K562 (cell line): ENCODE data around the gene CENPI. TPM values are rescaled to one million over a fixed set of nuclear protein-coding genes. Genes with fewer than 3 reads are reported as not detected.

ENCODE experiments used
- CC2D1A ChIP-seq: fragments of 450-650 bp; IDR thresholded peaks from 2 replicates; pipeline ENCODE4 v1.6.1; 2017; ENCODE audit warnings: mild to moderate bottlenecking
- CCNT2 ChIP-seq: IDR thresholded peaks from 2 replicates; pipeline ENCODE4 v1.6.1; 2011; ENCODE audit warnings: borderline replicate concordance, low read depth, mild to moderate bottlenecking, moderate library complexity, mixed read lengths, low read length; ENCODE audit not compliant: insufficient read length; ENCODE audit errors: extremely low read depth
- CHD7 ChIP-seq: fragments of 200-600 bp; sonication (generic); IDR thresholded peaks from one replicate; pipeline ENCODE4 v1.6.1; 2012; ENCODE audit warnings: mild to moderate bottlenecking, low read depth, low read length, inconsistent platforms
- COPS2 ChIP-seq: fragments of 450-650 bp; conservative IDR thresholded peaks from 2 replicates; pipeline ENCODE4 v1.6.1; 2016; ENCODE audit warnings: mild to moderate bottlenecking, moderate library complexity
- EHMT2 ChIP-seq: fragments of 450-650 bp; IDR thresholded peaks from 2 replicates; pipeline ENCODE4 v1.6.1; 2018; ENCODE audit warnings: antibody characterized with exemption
- HES1 ChIP-seq: fragments of 450-650 bp; IDR thresholded peaks from 2 replicates; pipeline ENCODE4 v1.6.1; 2016; ENCODE audit warnings: low read depth, mild to moderate bottlenecking, moderate library complexity
- TEAD1 ChIP-seq, 2 experiments: fragments of 450-650 bp in 1 of 2; sonication (generic) in 1 of 2; formaldehyde crosslinking; IDR thresholded peaks; 2 replicates each; pipeline versions ENCODE4 v1.4.0 to v1.8.0; 2020 to 2022; ENCODE audit warnings: mild to moderate bottlenecking in 2 of 2, missing genetic modification reagents in 1 of 2
- TSC22D4 ChIP-seq: fragments of 450-650 bp; IDR thresholded peaks from 2 replicates; pipeline ENCODE4 v1.6.1; 2016; ENCODE audit warnings: missing genetic modification characterization, missing biosample characterization, control low read depth
- U2AF2 ChIP-seq: fragments of 200-400 bp; formaldehyde crosslinking; optimal IDR thresholded peaks from 2 replicates; pipeline ENCODE3; 2017; ENCODE audit warnings: low read depth, mild to moderate bottlenecking, low read length
- ZNF778 ChIP-seq: fragments of 450-650 bp; formaldehyde crosslinking; IDR thresholded peaks from 2 replicates; pipeline ENCODE4 v1.4.0; 2020; ENCODE audit warnings: mild to moderate bottlenecking, moderate library complexity
- ZNF785 ChIP-seq: fragments of 250-450 bp; sonication (Bioruptor Pico); IDR thresholded peaks from 2 replicates; pipeline ENCODE4 v1.4.0; 2020; ENCODE audit warnings: mild to moderate bottlenecking
- polyA plus RNA-seq, 8 experiments: library from polyadenylated mRNA; depleted of rRNA in 4 of 8; stranded (reverse) in 5 of 8; unstranded in 3 of 8; fragments of >200 nt; fragmentation: Nextera tagmentation in 2 of 8; fragmentation: Illumina TruSeq in 1 of 8; extraction: Ambion mirVana in 2 of 8; extraction: Trizol in 1 of 8; gene quantifications; 2 replicates each; pipeline versions ENCODE4 v1.2.1 to v1.2.3, GENCODE V29; 2011 to 2014; ENCODE audit warnings: inconsistent platforms in 1 of 8, missing spikeins in 1 of 8
- total RNA-seq, 7 experiments: library from RNA; depleted of rRNA in 6 of 7; stranded (reverse); fragments of >200 nt in 6 of 7; fragmentation: Illumina TruSeq in 2 of 7; extraction: Trizol in 2 of 7; gene quantifications; 2 replicates each; pipeline versions ENCODE4 v1.2.1 to v1.2.3, GENCODE V29; 2011 to 2021; ENCODE audit warnings: low replicate concordance in 1 of 7
- TF ChIP-seq, protein P1 (sequence below), 2 experiments: fragments of 450-650 bp; conservative IDR thresholded peaks; 2 replicates each; pipeline ENCODE4 v1.6.1; 2017; ENCODE audit warnings: mild to moderate bottlenecking in 2 of 2, moderate library complexity in 2 of 2

CENPI gene
- total and polyA plus RNA-seq, 9 of the 15 experiments (the other 6 are each of a cell fraction or from before 2014, with no cell fraction given): 6.6 to 23.5 (median 14.9) TPM

DNA sequence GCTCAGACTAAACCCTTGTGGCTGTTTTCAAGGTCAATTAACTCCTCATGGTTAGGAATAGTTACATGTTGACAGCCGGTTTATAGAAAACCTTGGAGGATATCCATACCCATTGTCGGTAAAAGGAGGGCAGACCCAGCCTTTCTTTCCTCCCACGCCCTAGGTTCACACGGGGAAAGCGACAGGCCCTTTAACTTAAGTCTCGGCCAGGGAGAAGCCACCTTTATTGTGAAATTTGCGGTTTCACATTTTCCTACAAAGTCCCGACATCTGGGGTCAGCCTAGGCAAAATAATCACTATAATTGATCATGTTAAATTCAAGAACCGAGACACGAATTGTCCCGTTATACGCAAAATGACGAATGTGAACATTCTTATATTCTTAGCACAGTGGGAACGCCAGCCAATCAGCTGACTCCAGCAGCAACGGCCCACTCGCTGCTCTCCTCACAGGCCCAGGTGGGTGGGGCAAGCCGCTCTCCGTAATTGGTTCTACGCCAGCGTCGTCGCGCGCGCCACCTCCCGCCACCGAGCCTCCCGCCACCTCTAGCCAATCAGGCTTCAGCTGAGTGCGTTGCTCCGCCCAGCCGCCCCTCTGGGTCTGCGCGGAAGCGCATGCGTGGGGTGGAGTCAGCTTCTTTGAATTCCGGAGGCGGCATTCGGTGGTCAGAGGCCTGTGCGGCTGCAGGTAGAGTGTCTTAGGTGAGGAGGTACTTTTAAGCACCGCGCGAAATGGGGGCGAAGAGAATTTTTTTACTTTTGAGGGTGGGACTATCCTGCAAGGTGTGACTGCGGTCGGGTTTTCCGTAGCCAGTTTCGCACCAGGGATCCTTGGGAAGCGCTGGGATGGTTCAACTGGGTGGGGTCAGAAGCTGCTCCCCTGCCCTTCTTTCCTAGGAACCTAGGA, at the start of gene CENPI (continued):
- no peak for TF ChIP-seq U2AF2
- TF ChIP-seq CC2D1A: no peak
- no peak for TF ChIP-seq ZNF778 (CRISPR knock-in tag)
- peak; percentile 51 for TF ChIP-seq CCNT2
- TF ChIP-seq TSC22D4 (tag): no peak
- 0 out of 4 replicates have a peak, but pooled peaks of 1 of the 2 experiments have one; percentile 39 for TF ChIP-seq TEAD1 (CRISPR knock-in tag; IDR thresholded peaks at IDR 0.05)
- no peak for TF ChIP-seq EHMT2
- TF ChIP-seq ZNF785 (CRISPR knock-in tag): no peak
- no peak for TF ChIP-seq COPS2
- no peak for TF ChIP-seq HES1
- TF ChIP-seq, protein P1, sequence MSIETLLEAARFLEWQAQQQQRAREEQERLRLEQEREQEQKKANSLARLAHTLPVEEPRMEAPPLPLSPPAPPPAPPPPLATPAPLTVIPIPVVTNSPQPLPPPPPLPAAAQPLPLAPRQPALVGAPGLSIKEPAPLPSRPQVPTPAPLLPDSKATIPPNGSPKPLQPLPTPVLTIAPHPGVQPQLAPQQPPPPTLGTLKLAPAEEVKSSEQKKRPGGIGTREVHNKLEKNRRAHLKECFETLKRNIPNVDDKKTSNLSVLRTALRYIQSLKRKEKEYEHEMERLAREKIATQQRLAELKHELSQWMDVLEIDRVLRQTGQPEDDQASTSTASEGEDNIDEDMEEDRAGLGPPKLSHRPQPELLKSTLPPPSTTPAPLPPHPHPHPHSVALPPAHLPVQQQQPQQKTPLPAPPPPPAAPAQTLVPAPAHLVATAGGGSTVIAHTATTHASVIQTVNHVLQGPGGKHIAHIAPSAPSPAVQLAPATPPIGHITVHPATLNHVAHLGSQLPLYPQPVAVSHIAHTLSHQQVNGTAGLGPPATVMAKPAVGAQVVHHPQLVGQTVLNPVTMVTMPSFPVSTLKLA (conservative IDR thresholded peaks at IDR 0.05): peak; percentile 22 to 78; a peak in 2 of 4 replicates
- no peak for TF ChIP-seq CHD7
